GM13977 (cell line): Measurements from ENCODE around the gene UBASH3A.

ENCODE experiments used
- DNase-seq: peaks from one replicate; pipeline ENCODE4 v3.0.0; 2012; ENCODE audit warnings: low spot score
- in situ Hi-C: fragments of 300-500 bp; cut with MboI; formaldehyde crosslinking; loops from one replicate; pipeline ENCODE4 v1.12.0; 2022; ENCODE audit warnings: low sequenced_read_pairs, low pct_unique_long_range_greater_than_20kb, mixed read lengths, inconsistent platforms; ENCODE audit not compliant: unreplicated experiment
- TF ChIP-seq, protein P1 (sequence below): IDR thresholded peaks from 2 replicates; pipeline ENCODE4 v1.5.1; 2012; ENCODE audit warnings: mild to moderate bottlenecking, control low read depth; ENCODE audit not compliant: insufficient read depth; ENCODE audit errors: extremely low read depth, missing control alignments

The UBASH3A gene

GRCh38 chr21:42373908-42374455, 29.7 kb upstream of the UBASH3A start:
- TF ChIP-seq, protein P1, sequence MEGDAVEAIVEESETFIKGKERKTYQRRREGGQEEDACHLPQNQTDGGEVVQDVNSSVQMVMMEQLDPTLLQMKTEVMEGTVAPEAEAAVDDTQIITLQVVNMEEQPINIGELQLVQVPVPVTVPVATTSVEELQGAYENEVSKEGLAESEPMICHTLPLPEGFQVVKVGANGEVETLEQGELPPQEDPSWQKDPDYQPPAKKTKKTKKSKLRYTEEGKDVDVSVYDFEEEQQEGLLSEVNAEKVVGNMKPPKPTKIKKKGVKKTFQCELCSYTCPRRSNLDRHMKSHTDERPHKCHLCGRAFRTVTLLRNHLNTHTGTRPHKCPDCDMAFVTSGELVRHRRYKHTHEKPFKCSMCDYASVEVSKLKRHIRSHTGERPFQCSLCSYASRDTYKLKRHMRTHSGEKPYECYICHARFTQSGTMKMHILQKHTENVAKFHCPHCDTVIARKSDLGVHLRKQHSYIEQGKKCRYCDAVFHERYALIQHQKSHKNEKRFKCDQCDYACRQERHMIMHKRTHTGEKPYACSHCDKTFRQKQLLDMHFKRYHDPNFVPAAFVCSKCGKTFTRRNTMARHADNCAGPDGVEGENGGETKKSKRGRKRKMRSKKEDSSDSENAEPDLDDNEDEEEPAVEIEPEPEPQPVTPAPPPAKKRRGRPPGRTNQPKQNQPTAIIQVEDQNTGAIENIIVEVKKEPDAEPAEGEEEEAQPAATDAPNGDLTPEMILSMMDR: no peak
- in situ Hi-C loops: loop anchor here (5.0 kb wide), 1 partner anchor 53 kb away; no protein-coding TSS in a partner anchor
- DNase-seq: no peak

- in situ Hi-C loops: loop anchor here (5.0 kb wide), 1 partner anchor 53 kb away; no protein-coding TSS in a partner anchor
- TF ChIP-seq, protein P1: no peak
- DNase-seq: no peak
Observed at GRCh38 chr21:42374457-42374856, 29.2 kb upstream of the UBASH3A start.

GRCh38 chr21:42374864-42375499, 28.7 kb upstream of the UBASH3A start:
- TF ChIP-seq, protein P1: no peak
- in situ Hi-C loops: loop anchor here (5.0 kb wide), 1 partner anchor 52 kb away; no protein-coding TSS in a partner anchor

GRCh38 chr21:42375506-42375905, 28.2 kb upstream of the UBASH3A start:
- in situ Hi-C loops: no loop called here

More at GRCh38 chr21:42374864-42375499, 28.7 kb upstream of the UBASH3A start:
- DNase-seq: no peak

GRCh38 chr21:42375966-42376337, 27.8 kb upstream of the UBASH3A start:
- in situ Hi-C loops: no loop called here
- TF ChIP-seq, protein P1: no peak
- DNase-seq: no peak

More at GRCh38 chr21:42375506-42375905, 28.2 kb upstream of the UBASH3A start:
- DNase-seq: no peak
- TF ChIP-seq, protein P1: no peak

- DNase-seq: no peak
- TF ChIP-seq, protein P1: no peak
- in situ Hi-C loops: no loop called here
Observed at GRCh38 chr21:42376338-42376982, 27.2 kb upstream of the UBASH3A start.
